MCF 10A (cell line): ENCODE data around the gene BCL2. TPM values are rescaled to one million over a fixed set of nuclear protein-coding genes. Genes with fewer than 3 reads are reported as not detected.

Source experiments
- BruUV-seq: library from RNA; stranded (reverse); fragments of 400-500 nt; replicated peaks from 2 replicates; lab custom pipeline; 2021; lab: Mats Ljungman, UMichigan
- CTCF ChIA-PET: fragments of 300-600 bp; sonication (Branson Sonifier 250); formaldehyde crosslinking; extraction: SDS; loops from one replicate; lab custom pipeline; 2021; ENCODE audit warnings: antibody characterized with exemption, inconsistent platforms; lab: Yijun Ruan, JAX
- POLR2A ChIA-PET: fragments of 300-600, 350-650 bp; sonication (Branson Sonifier 250); formaldehyde crosslinking; extraction: SDS; loops from one replicate; lab custom pipeline; 2020; ENCODE audit warnings: antibody characterized with exemption, inconsistent platforms; lab: Yijun Ruan, JAX
- DNase-seq: peaks from one replicate; pipeline ENCODE4 v3.0.0-alpha.2; 2018; ENCODE audit not compliant: unreplicated experiment
- H3K27ac Mint-ChIP-seq: one replicate; pipeline ENCODE4 v1.8.0; 2022; ENCODE audit warnings: mild to moderate bottlenecking, low read depth, mixed read lengths; ENCODE audit not compliant: unreplicated experiment
- H3K27me3 Mint-ChIP-seq: one replicate; pipeline ENCODE4 v1.8.0; 2022; ENCODE audit warnings: mixed read lengths; ENCODE audit not compliant: insufficient read depth, unreplicated experiment
- H3K36me3 Mint-ChIP-seq: one replicate; pipeline ENCODE4 v1.8.0; 2022; ENCODE audit warnings: mild to moderate bottlenecking, moderate library complexity, mixed read lengths; ENCODE audit not compliant: insufficient read depth, unreplicated experiment
- H3K4me1 Mint-ChIP-seq: one replicate; pipeline ENCODE4 v1.8.0; 2022; ENCODE audit warnings: mixed read lengths; ENCODE audit not compliant: insufficient read depth, unreplicated experiment
- H3K4me3 Mint-ChIP-seq: one replicate; pipeline ENCODE4 v1.8.0; 2022; ENCODE audit warnings: mild to moderate bottlenecking, moderate library complexity, mixed read lengths; ENCODE audit not compliant: unreplicated experiment
- H3K9me3 Mint-ChIP-seq: one replicate; pipeline ENCODE4 v1.8.0; 2022; ENCODE audit warnings: mixed read lengths; ENCODE audit not compliant: unreplicated experiment
- intact Hi-C: fragments of 100-400 bp; cut with micrococcal nuclease; formaldehyde crosslinking; loops from 2 replicates; pipeline ENCODE4 v1.14.1; 2022
- total RNA-seq: library from RNA; stranded (reverse); gene quantifications from 2 replicates; pipeline ENCODE4 v1.2.3, GENCODE V29; 2022
- TF ChIP-seq, protein P1 (sequence below): fragments of 200-600 bp; IDR thresholded peaks from one replicate; pipeline ENCODE4 v1.8.0; 2022; ENCODE audit warnings: antibody characterized with exemption, mild to moderate bottlenecking; ENCODE audit not compliant: unreplicated experiment

The BCL2 gene
- total RNA-seq, 1 experiment from 2014 or later = 3.0 TPM

DNA sequence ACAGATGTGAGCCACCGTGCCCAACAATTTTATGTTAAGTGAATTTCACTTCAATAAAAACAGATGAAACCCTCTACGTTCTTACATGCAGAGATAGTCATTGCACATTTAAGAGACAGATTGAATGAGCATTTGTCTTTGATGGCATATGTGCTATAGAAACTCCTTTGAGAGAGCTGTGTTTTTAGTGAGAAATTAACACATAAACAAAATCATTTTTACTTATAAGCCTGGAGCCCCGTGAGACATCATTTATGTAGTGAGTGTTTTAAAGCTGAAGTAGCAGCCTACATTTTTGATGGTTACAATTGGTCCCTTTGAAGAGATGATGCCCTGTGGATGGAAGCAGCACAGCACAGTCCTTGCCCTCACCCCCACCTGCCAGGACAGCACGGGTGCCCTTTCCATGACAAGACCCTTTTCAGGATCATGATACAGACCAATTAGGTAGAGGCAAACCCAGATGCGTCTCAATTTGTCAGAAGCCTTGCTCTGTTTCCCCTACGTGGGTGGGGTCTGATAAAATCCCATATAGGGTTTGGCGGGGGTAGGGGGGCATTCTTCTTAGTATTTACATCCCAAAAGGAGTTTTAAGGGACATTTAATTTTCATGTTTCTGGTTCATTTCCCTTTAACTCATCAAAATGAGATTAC lies 237.1 kb downstream of the BCL2 start:
- Mint-ChIP-seq H3K27ac (no peak overlapping the region), H3K9me3 (peaks cover 9% of the 10 kb centered on the region), H3K36me3 (no peaks in the 10 kb centered on the region), H3K27me3 (no peaks in the 10 kb centered on the region), H3K4me3 (no peak overlapping the region), H3K4me1 (peaks cover 8% of the 10 kb centered on the region)
- DNase-seq = no peak
- intact Hi-C loops = no loop called here
- TF ChIP-seq, protein P1, sequence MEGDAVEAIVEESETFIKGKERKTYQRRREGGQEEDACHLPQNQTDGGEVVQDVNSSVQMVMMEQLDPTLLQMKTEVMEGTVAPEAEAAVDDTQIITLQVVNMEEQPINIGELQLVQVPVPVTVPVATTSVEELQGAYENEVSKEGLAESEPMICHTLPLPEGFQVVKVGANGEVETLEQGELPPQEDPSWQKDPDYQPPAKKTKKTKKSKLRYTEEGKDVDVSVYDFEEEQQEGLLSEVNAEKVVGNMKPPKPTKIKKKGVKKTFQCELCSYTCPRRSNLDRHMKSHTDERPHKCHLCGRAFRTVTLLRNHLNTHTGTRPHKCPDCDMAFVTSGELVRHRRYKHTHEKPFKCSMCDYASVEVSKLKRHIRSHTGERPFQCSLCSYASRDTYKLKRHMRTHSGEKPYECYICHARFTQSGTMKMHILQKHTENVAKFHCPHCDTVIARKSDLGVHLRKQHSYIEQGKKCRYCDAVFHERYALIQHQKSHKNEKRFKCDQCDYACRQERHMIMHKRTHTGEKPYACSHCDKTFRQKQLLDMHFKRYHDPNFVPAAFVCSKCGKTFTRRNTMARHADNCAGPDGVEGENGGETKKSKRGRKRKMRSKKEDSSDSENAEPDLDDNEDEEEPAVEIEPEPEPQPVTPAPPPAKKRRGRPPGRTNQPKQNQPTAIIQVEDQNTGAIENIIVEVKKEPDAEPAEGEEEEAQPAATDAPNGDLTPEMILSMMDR = no peak
- ChIA-PET CTCF (no interaction called here), POLR2A (no interaction called here)
- BruUV-seq = no TSS peak

DNA sequence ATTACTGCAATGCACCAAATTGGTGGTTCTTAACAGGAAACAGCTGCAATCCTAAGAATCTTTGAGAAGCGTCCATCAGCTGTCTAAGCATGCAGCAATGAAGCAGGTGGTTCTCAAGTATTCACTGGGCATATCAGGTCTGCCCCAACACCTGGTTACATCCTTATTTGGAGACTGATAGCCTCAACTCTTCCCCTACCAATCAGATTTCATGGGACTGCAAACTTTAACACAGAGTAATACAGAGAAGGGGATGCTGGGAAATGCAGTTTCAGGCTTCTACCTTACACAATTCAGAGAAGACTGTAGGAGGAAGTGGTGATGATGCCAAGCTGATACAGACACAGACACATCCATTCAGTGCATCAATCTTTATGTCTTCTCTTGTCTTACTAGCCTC lies 240.5 kb downstream of the BCL2 start:
- intact Hi-C loops = no loop called here
- no peaks in the 10 kb centered on the region for H3K27me3 Mint-ChIP-seq
- POLR2A ChIA-PET = no interaction called here

DNA sequence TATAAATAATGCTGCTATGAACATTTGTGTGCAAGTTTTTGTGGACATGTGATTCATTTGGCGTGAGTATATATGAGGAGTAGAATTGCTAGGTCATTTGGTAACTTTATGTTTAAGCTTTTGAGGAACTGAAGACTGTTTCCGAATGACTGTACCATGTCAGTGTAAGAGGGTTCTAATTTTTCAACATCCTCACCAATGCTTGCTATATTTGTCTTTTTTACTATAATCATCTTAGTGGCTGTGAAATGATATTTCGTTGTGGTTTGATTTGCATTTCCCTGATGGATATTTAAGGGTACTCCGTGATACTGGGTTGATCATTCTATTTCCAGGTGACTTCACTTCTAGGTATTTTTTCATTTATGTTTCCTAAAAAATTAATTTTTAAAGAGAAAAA lies 241.1 kb downstream of the BCL2 start:
- DNase-seq = no peak
- no peak overlapping the region for H3K27ac Mint-ChIP-seq
- no TSS peak for BruUV-seq
- intact Hi-C loops = no loop called here
- TF ChIP-seq, protein P1 = no peak
- peaks cover 9% of the 10 kb centered on the region for H3K9me3 Mint-ChIP-seq
- H3K36me3 Mint-ChIP-seq = no peaks in the 10 kb centered on the region
- no peak overlapping the region for H3K4me3 Mint-ChIP-seq
- no peaks in the 10 kb centered on the region for H3K27me3 Mint-ChIP-seq
- H3K4me1 Mint-ChIP-seq = peaks cover 9% of the 10 kb centered on the region
- CTCF ChIA-PET = no interaction called here
- POLR2A ChIA-PET = no interaction called here

More for the DNA sequence above, 240.5 kb downstream of the BCL2 start:
- peaks cover 9% of the 10 kb centered on the region for H3K9me3 Mint-ChIP-seq
- TF ChIP-seq, protein P1 = no peak
- H3K36me3 Mint-ChIP-seq = no peaks in the 10 kb centered on the region
- H3K4me3 Mint-ChIP-seq = no peak overlapping the region
- H3K27ac Mint-ChIP-seq = no peak overlapping the region
- peaks cover 14% of the 10 kb centered on the region for H3K4me1 Mint-ChIP-seq
- no peak for DNase-seq
- CTCF ChIA-PET = no interaction called here
- no TSS peak for BruUV-seq

DNA sequence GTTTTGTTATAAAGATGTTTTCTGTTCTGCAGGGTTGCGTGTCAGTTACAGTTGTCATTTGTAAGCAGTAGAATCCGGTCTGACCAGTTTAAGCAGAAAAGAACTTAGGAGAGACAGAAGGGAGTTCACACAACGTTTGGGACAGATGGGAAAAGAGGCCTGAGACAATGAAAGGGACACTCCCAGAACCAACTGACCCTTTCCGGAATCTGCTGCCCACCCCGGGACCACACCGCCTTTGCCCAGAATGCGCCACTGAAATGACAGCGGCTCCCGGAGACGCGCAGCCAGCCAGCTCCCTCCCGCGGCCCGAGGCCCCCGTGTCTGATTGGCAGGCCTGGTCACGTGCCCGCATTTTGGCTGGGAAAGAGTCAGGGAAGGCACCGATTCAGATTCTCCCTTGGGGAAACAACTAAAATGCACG lies 244.6 kb downstream of the BCL2 start:
- no TSS peak for BruUV-seq
- CTCF ChIA-PET = no interaction called here
- H3K27ac Mint-ChIP-seq = no peak overlapping the region

More for the DNA sequence above, 244.6 kb downstream of the BCL2 start:
- intact Hi-C loops = loop anchor here (5.0 kb wide), 1 partner anchor 48 kb away; no protein-coding TSS in a partner anchor
- Mint-ChIP-seq H3K36me3 (no peaks in the 10 kb centered on the region), H3K9me3 (peaks cover 5% of the 10 kb centered on the region), H3K4me3 (peak overlapping the region; percentile 72), H3K27me3 (no peaks in the 10 kb centered on the region), H3K4me1 (peaks cover 12% of the 10 kb centered on the region)
- POLR2A ChIA-PET = interaction anchor here (0.7 kb wide), 1 partner anchor 46 kb away, joined by 3 read pairs; no protein-coding TSS in a partner anchor
- no peak for DNase-seq
- TF ChIP-seq, protein P1 = no peak
